Measurements from ENCODE around the gene ST7L.
A peak's percentile ranks its signal among the peaks of the same experiment; 100 is the strongest.
"Not testable (repeated sequence)": the region's sequence is repeated elsewhere in the genome, so short reads cannot be mapped to it uniquely, and the experiment has no call there.

Gene ST7L

DNA sequence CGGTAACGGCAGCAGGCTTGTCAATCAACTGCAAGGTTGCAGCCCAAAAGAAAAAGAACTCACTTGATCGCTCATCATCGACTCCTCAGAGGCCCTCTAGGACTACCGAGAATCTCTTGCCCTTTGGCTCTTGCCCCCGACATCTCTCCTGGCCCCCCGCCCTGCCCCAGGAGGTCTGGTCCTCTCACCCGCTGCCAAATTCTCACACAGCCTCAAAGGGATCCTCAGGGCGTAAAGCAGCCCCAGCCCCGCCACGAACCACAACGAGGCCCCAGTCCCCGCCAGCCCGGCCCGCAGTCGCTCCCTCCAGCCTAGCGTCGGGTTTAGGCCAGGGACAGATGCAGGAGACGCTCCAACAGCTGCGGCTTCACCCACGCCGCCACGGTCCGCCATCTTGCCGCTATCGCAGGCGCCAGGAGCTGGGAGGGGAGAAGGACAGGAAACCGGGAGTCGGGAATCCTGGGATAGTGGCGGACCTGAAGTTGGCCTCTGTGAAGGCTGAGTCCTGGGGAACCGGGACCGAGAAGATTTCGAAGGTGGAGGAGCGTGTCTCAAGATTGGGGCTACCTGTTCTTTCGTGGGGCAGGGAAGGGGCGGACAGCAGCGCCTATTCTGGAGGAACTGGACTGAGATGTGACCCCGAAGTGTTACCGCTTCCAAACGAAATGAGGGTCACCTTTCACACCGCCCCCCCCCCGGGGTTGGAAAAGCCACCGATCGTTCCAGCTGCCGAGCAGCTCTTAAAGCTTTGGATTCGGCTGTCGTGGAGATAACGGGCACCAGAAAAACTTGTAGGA is at the start of gene ST7L:
Gene ST7L (minus strand): TSS at position 421 of the 797 bp plus-strand sequence. CDS start 28 bp downstream, at position 393.
- no peak for DNase-seq

DNA sequence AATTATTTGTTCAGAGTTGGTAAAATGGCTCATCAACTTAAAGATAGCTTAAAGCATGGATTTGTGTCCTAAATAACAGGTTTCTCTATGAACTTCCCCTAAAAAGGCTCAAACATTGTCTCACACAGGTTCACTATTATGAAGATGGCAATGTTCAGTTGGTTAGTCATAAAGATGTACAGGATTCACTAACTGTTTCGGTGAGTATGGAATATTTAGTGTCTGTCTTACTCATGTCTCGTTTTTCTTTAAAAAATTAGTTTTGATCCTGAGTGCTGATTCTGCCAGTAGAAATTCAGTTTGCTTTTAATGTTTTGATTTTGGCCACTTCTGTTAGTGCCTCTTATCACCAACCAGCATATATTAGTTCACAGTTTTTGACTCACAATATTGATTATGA is 48.0 kb upstream of the ST7L start:
- no peak for DNase-seq

- DNase-seq: no peak
These were observed 46.9 kb upstream of the ST7L start for GRCh38 chr1:112665857-112666256.

DNA sequence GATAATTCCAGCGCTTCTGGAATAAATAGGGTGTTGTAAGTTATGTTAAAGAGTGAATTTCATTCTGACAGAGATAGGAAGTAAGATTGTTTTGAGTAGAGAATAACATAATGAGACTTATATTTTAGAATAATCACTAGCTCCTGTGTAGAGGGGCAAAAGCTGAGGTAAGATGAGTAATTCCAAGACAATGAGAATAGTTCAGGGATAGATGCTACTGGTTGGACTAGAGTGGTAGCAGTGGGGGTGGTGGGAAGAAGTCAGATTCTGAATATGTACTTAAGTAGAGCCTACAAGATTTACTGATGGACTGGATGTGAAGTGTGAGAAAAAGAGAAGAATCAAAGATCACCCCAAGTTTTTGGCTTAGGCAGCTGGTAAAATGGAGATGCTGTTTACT is 32.3 kb upstream of the ST7L start:
- no peak for DNase-seq

DNA sequence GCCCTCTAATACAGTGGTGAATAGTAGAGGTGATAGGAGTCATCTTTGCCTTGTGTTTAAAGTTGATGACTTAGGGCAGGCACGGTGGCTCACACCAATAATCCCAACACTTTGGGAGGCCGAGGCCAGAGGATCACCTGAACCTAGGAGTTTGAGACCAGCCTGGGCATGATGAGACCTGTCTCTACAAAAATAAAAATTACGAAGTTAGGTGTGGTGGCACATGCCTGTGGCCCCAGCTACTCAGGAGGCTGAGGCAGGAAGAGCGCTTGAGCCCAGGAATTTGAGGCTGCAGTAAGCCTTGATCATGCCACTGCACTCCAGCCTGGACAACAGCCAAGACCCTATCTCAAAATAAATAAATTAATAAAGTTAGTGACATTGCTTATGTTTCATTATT is 27.3 kb upstream of the ST7L start:
- DNase-seq: no peak

- no peak for DNase-seq
These were observed 24.1 kb upstream of the ST7L start for GRCh38 chr1:112643080-112643479.

DNA sequence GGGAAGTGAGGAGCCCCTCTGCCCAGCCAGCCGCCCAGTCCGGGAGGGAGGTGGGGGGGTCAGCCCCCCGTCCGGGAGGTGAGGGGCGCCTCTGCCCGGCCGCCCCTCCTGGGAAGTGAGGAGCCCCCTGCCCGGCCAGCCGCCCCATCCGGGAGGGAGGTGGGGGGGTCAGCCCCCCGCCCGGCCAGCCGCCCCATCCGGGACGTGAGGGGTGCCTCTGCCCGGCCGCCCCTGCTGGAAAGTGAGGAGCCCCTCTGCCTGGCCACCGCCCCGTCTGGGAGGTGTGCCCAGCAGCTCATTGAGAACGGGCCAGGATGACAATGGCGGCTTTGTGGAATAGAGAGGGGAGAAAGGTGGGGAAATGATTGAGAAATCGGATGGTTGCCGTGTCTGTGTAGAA is 21.5 kb upstream of the ST7L start:
- DNase-seq: not testable (repeated sequence)

DNA sequence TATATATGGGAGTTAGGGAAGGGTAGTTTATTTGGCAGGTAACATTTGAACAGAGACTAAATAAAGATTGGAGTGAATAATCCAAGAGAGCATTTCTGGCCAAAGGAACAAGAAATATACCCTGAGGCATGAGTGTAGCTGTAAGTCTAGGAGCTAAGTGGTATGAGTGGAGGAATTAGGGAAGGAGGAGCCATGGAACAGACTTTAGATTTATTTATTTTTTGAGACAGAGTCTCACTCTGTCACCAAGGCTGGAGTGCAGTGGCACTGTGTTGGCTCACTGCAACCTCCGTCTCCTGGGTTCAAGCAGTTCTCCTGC is 19.1 kb upstream of the ST7L start:
- no peak for DNase-seq

GRCh38 chr1:112637254-112638109 is 18.5 kb upstream of the ST7L start:
- DNase-seq: no peak

GRCh38 chr1:112636597-112637253 is 17.8 kb upstream of the ST7L start:
- no peak for DNase-seq

- no peak for DNase-seq
These were observed 17.1 kb upstream of the ST7L start for GRCh38 chr1:112636056-112636455.

GRCh38 chr1:112634367-112634766 is 15.4 kb upstream of the ST7L start:
- DNase-seq: peak; percentile 27

DNA sequence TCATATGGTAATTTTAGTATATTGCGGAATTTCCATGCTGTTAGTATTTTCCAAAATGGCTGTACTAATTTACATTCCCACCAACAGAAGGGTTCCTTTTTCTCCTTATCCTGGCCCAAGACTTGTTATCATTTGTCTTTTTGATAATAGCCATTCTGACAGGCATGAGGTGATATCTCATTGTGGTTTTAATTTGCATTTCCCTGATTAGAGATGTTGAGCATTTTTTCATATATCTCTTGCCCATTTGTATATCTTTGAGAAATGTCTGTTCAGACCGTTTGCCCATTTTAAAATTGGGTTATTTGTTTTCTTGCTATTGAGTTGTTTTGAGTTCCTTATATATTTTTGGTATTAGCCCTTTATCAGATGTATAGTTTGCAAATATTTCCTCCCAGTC is 14.7 kb upstream of the ST7L start:
- DNase-seq: no peak

- DNase-seq: no peak
These were observed 10.3 kb upstream of the ST7L start for GRCh38 chr1:112629256-112629655.

GRCh38 chr1:112628516-112628915 is 9.6 kb upstream of the ST7L start:
- DNase-seq: no peak

- no peak for DNase-seq
These were observed 7.9 kb upstream of the ST7L start for GRCh38 chr1:112626887-112627286.

- no peak for DNase-seq
These were observed 7.3 kb upstream of the ST7L start for GRCh38 chr1:112626193-112626592.

- no peak for DNase-seq
These were observed 6.8 kb upstream of the ST7L start for GRCh38 chr1:112625696-112626095.

DNA sequence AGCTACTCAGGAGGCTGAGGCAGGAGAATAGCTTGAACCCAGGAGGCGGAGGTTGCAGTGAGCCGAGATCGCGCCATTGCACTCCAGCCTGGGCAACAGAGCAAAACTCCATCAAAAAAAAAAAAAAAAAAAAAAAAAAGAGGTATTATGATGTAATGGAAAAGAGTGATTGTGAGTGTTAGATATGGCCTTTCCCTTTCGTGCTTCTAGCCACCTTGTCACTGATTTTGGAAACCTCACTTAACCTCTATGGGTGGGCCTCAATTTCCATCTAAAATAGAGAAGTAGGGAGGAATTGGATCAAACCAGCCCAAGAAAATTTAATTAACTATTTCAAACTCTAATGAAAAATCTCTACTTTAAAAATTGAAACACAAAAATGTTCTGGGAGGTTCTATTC is 5.6 kb upstream of the ST7L start:
- not testable (repeated sequence) for DNase-seq

DNA sequence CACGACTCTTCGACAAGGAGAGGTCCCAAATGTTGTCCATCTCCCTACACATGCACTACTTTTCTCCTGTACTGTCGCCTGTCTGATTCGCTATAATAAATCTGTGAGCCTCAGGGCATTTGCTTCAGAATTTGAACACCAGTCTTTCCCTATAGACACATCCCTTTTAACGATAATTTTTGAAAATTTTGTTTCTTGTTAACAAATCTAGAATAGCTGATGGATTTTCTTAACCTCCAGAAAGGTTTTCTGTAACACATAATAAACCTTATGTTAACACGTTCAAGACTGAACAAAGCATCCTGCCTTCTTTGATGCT is 1.4 kb upstream of the ST7L start:
- no peak for DNase-seq

- peak; percentile 23 for DNase-seq
These were observed 806 bp upstream of the ST7L start, which contains the start of gene CAPZA1 for GRCh38 chr1:112619518-112620376. Gene CAPZA1 (plus strand): TSS chr1:112619832. CDS start chr1:112619845, 13 bp downstream.

- DNase-seq: no peak
These were observed 724 bp downstream of the ST7L start for GRCh38 chr1:112618114-112618720.

All from NCI-H524 treated with DMSO at 0.1 percent for 48 hours (cell line).